Left renal pelvis (tissue), 4 donors: Measurements from ENCODE around the gene INSR. TPM values are rescaled to one million over a fixed set of nuclear protein-coding genes. Genes with fewer than 3 reads are reported as not detected.
A peak's percentile ranks its signal among the peaks of the same experiment; 100 is the strongest.

Experiments used
- DNase-seq, 4 donors: peaks; one replicate each; pipeline ENCODE4 v3.0.0-alpha.2; 2013; ENCODE audit warnings: low read depth in 4 of 4, low spot score in 3 of 4
- polyA plus RNA-seq, 4 donors: library from polyadenylated mRNA; unstranded; fragments of 120-200 nt; gene quantifications; one replicate each; pipeline ENCODE4 v1.2.1, GENCODE V29; 2013; ENCODE audit not compliant: insufficient read length in 4 of 4

Gene INSR
- polyA plus RNA-seq, 4 donors = 22.7 to 31.1 (median 25.8) TPM

- no peak for DNase-seq
Observed at GRCh38 chr19:7297742-7298141, 3.5 kb upstream of the INSR start.

- no peak for DNase-seq
Observed at GRCh38 chr19:7295912-7296536, 1.8 kb upstream of the INSR start.

DNA sequence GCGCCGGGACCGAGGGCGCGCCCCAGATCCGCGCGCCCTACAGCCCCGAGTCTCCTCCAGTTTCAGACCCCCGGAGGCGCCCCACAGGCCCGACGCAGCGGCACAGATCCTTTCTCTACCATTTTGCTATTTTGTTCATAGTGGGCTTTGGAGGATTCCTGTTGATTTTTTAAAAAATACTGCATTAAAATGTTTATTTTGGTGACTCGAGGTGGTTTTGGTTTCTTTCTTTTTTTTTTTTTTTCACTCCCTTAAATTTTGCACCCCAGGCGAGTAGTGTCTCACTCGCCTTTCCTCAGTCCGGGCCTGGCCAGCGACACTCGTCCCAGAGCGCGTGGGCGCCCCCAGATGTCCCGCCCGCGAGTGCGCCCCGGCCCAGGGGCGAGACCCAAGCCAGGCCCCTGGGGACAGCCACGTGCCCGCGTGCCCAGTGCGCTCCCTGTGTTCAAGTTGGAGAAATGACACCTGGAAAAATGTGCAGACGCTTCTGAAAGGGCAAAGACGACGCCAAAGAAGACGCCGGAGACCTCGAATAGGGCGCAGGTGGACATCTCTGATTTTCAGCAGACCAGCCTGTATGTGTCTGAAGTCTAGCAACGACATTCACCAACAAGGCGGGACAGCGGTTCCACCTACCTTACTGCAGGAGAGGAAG, 471 bp upstream of the INSR start:
- DNase-seq = peak in 2 of 4 donors; percentile 35 to 41

DNA sequence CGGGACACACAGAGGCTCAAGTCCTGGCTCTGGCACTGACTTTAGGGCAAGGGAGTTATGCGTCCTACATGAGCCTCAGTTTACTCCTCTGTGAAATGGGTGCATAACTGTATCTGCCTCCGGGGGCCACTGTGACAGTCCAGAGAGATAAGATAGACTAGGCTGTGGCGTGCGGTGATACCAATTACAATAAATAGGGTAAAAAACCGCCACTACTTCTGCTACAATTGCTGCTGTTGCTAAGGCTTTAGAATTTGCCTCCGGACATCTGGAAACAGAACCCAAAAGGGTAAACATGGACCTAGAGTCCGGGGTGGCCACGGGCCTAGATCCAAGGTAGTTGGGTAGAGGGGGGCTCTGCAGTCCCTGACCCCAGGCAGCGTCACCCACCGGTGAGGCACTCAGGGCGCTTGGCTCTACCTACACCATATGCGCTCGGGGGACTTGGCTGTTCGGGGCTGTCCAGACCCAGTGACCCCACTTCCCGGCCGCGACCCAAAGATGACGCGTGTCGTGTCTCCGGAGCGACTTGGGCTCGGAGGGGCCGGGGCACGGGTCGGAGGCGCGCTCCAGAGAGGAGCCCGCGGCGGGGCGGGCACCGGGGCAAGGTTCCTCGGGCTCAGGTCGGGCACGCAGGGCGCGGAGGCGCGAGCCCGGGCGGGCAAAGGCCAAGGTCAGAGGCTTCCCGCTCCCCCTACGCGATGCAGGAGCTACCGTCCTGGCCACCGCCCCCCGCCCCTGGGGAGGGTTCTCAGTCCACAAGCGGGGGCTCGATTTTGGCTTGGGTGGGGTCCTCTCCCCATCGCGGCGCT, 1.1 kb downstream of the INSR start:
- no peak for DNase-seq

DNA sequence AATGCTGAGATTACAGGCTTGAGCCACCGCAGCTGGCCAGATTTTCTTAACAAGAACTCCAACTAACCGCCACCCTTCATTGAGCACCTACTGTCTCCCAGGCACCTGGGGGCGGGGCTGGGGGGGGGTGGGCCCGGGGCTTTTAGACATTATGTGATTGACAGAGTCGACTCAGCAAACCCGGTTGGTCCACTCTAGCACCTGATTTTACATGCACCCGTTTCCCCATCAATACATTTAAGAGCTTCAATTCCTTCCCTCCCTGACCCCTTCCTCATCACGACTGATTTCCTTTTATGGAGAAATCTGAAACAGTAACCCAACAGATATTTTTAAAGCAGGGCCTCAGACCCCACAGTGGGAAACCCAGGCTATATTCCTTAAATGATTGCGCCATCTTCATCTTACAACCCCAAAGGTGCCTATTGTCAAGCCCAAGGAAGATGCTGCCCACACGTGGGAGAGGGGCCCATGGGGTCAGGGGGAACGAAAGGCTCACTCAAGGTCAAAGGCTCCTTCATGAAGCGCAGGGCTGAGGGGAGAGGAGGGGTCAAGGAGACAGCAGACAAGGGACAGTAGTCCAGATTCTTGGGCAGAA, 1.8 kb downstream of the INSR start:
- no peak for DNase-seq

DNA sequence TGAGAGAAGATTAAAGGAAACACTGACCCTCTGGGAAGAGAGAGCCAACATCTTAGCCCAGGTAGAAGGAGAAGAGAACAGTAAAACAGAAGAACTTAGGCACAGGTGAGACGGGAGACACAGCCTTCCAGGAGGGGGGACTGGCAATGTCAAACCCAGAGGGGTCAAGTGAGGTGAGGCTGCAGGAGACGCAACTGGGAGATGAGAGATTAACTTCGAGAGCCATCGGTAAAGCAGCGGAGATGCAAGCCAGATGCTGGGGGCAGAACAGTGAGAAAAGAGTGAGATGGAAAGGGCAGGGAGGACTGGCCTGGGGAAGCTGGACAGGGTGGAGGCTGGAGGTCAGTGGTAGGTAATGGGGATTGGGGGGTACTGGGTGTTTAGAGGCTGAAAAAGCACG, 5.2 kb downstream of the INSR start:
- no peak for DNase-seq

GRCh38 chr19:7288131-7288530, 6.1 kb downstream of the INSR start:
- no peak for DNase-seq

DNA sequence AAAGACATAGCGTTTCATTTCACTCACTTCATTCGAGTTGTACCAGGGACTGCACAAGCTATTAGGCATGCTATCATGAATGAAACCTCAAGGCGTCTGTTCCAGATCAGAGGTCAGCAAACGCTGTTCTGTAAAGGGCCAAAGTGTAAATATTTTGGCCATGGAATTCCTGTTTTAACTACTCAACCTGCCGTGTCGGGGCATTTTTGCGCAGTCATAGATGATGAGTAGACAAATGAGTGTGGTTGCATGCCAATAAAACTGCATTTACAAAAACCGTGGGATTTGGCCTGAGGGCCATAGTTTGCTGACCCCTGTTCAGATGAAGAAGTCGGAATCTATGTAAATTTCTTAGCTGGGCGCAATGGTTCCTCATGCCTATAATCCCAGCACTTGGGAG, 6.5 kb downstream of the INSR start:
- DNase-seq = no peak

DNA sequence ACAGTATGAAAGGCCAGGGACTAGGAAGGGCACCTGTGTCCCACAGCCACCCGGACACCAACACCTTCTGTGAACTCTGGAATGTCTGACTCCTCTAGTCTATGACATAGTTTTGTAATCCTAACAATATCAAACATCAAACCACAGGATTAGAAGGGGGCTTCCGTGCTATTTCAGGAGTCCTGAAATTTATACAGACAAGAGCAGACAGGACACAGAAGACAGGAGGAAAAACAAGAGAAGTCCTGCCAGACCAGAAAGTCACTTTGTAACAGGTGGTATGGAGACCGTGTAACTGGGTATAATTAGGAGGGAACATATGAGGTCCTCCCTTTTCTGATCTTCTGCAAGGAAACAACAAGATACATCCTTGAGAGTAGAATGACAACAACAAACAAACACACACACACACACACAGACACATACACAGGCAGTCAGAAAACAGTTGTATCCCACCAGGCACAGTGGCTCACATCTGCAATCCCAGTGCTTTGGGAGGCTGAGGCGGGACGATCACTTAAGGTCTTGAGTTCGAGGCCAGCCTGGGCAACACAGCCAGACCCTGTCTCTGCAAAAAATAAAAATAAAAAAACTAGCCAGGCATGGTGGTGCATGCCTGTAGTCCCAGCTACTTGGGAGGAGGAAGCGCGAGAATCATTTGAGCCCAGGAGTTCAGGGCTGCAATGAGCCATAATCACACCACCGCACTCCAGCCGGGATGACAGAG, 13.1 kb downstream of the INSR start:
- DNase-seq = no peak

DNA sequence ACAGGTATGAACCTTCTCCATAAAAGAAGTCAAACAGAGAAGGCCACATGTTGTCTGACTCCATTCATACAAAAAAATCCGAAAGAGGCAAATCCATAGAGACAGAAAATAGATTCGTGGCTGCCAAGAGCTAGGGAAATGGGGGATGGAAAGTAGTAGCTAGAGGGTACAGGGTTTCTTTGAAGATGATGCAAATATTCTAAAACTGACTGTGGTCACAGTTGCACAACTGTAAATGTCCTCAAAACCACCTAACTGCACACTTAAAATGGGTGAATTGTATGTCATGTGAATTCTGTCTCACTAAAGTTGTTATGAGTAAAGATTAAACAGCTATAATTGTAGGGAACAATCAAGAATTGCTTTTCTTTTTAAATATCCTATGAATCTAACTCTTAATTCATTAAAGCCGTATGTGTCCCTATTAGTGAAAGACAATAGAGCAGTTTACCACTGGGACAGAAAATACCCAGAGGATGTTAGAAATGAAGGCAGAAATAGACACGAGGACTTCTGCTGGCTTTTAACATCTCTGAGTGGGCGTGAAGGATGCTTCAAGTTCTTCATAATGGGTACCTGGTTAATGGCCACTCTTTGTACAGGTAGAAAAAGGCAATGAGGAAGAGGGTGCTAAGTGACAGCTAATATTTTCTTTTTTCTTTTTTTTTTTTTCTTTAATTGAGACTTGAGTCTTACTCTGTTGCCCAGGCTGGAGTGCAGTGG, 21.2 kb downstream of the INSR start:
- DNase-seq = no peak

DNA sequence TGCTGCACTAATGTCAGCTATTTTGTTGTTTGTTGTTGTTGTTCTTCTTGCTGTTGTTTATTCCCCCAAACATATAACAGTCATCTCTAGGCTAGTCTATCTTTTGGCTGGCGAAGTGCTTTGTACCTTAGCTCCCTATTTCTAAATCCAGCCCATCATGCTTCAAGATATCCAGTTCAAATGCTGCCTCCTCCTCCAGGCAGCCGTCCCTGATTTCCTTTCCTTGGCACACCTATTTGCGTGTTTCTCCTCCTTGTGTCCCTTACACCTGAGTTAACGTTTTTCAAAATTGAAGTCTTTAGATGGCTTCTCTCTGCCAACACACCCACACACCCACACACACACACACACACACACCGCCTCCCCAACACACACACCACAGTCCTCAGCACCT, 25.5 kb downstream of the INSR start:
- DNase-seq = no peak

GRCh38 chr19:7267792-7268704, 26.2 kb downstream of the INSR start:
- no peak for DNase-seq

DNA sequence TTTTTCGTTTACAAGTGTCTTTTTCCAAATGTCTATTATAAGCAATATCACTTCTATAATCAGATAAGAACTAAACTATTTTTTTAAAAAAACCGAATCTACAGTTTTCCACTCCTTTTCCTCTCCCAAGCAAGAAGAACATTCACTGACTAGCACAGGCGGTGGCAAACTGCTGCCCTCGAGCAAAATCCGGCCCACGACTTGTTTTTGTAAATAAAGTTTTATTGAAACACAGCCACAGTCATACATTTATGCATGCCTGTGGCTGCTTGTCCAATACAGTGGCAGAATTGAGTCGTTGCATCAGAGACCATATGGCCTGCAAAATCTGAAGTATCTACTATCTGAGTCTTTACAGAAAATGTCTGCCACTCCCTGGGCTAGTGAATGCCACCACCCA, 27.4 kb downstream of the INSR start:
- DNase-seq = no peak

GRCh38 chr19:7265963-7266362, 28.3 kb downstream of the INSR start:
- no peak for DNase-seq

DNA sequence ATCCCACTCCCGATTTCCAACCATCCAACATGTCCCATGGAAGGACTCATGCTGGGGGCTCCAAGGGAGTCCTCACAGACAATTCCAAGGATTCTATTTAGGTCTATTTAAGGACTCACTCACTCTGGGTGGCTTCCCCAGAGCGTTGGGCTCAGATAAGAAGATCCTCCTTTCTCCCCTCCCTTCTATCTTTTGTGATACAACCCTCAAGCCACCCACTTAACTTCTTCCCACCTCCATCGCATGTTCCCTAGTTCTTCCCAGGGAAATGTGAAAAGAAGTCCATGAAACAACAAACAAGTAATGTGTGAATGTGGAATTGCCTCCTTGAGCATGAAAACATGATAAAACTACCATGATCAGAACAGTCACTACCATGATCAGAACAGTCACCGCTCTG, 29.4 kb downstream of the INSR start:
- no peak for DNase-seq

GRCh38 chr19:7263521-7263920, 30.7 kb downstream of the INSR start:
- no peak for DNase-seq

- DNase-seq = no peak
Observed at GRCh38 chr19:7263066-7263465, 31.1 kb downstream of the INSR start.

GRCh38 chr19:7262470-7262869, 31.7 kb downstream of the INSR start:
- no peak for DNase-seq

DNA sequence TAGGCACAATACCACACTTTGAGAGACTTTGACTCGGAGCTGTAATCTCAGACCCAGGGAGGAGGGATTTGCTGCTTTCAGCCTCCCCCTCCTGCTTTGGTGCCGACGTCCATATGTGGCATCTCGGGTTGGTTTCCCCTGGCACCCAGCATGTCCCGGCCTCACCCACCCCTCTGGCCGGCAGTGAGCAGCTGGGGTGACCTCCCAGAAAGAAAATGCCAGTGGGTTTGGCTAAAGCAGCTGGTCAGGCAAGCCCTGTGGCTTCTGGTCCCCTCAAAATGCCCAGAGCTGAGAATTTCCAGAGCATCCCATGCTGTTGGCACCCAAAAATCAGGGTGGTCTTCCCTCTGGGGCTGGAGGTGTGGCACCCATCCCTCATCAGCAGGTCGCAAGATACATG, 34.1 kb downstream of the INSR start:
- DNase-seq = no peak
